Peyer's patch (tissue), 4 donors: ENCODE results near the gene DBNL. TPM values are rescaled to one million over a fixed set of nuclear protein-coding genes. Genes with fewer than 3 reads are reported as not detected.

ENCODE experiments used
- DNase-seq, 3 donors: peaks; one replicate each; pipeline ENCODE4 v3.0.0-alpha.2; 2017 to 2019
- H3K27ac ChIP-seq, 4 donors: fragments of 200-600 bp; sonication (generic); one replicate each; pipeline ENCODE4 v1.5.1; 2016 to 2019
- H3K27me3 ChIP-seq, 2 donors: fragments of 200-600 bp; sonication (generic); one replicate each; pipeline ENCODE4 v1.5.1; 2019
- H3K36me3 ChIP-seq, 3 donors: fragments of 200-600 bp; sonication (generic); one replicate each; pipeline ENCODE4 v1.5.1; 2016 to 2019
- H3K4me1 ChIP-seq, 4 donors: fragments of 200-600 bp; sonication (generic); one replicate each; pipeline ENCODE4 v1.5.1; 2016 to 2019
- H3K4me3 ChIP-seq, 4 donors: fragments of 200-600 bp; sonication (generic); 1 replicate in 3 of 4; 2 replicates in 1 of 4; pipeline ENCODE4 v1.5.1; 2016 to 2019; ENCODE audit warnings: mild to moderate bottlenecking in 1 of 4
- H3K9me3 ChIP-seq, 4 donors: fragments of 200-600 bp; sonication (generic); one replicate each; pipeline ENCODE4 v1.5.1; 2016 to 2019; ENCODE audit warnings: mild to moderate bottlenecking in 1 of 4
- CTCF ChIP-seq, 6 experiments: fragments of 450-650 bp in 4 of 6; fragments of 200-600 bp in 2 of 6; sonication (generic) in 1 of 6; IDR thresholded peaks; one replicate each; pipeline ENCODE4 v1.5.1; 2017 to 2019; ENCODE audit warnings: antibody characterized with exemption in 6 of 6, mild to moderate bottlenecking in 3 of 6, moderate library complexity in 1 of 6
- POLR2A ChIP-seq, 2 donors: fragments of 450-650 bp; IDR thresholded peaks; one replicate each; pipeline ENCODE4 v1.5.1; 2017; ENCODE audit warnings: antibody characterized with exemption in 2 of 2, mild to moderate bottlenecking in 2 of 2, moderate library complexity in 2 of 2
- total RNA-seq, 4 donors: library from RNA; depleted of rRNA; stranded (reverse); fragments of >200 nt; gene quantifications; one replicate each; pipeline ENCODE4 v1.1.0, GENCODE V29; 2016

Gene DBNL
- total RNA-seq, 4 donors from 2014 or later: 100 to 303 (median 111) TPM

DNA sequence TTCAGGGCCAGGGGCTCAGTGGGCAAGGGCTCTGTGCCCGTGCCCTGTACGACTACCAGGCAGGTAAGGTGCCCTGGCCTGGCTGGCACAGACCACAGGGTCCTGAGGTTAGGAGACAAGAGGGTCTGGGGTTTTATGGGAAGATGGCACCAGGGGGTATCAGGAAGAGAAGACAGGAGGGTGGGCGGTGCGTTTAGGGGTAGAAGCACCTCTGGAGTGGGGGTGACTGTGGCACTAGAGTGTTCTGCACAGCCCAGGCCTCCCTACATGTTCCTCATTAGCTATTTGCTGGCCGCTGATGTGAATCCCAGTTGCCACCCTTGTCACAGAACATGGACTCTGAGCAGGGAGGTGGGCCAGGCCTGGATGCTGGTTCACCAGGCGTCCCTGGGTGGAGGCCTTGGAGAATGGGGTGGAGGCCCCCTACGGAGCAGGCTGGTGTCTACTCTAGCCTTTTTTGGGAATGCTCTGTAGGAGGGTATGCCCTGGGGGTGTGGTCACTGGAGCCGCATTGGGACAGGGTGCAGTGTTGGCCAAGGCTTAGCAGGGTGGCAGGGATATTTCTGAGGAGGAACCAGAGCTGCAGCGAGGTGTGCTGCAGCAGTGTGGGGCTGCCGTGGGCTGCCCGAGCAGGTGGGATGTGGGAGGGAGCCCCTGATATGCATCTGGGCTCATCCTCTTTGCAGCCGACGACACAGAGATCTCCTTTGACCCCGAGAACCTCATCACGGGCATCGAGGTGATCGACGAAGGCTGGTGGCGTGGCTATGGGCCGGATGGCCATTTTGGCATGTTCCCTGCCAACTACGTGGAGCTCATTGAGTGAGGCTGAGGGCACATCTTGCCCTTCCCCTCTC lies 15.8 kb downstream of the DBNL start:
- peaks cover 0 to 28% (median 13%) of the 10 kb centered on the region in 4 donors for H3K4me1 ChIP-seq
- H3K9me3 ChIP-seq: no peaks in the 10 kb centered on the region
- peaks cover 0 to 68% (median 0%) of the 10 kb centered on the region in 3 donors for H3K36me3 ChIP-seq
- no peaks in the 10 kb centered on the region for H3K27me3 ChIP-seq
- H3K27ac ChIP-seq: peak overlapping the region in 1 of 4 donors; percentile 79
- DNase-seq: peak in 1 of 3 donors; percentile 45
- TF ChIP-seq POLR2A (IDR thresholded peaks at IDR 0.05): no peak
- TF ChIP-seq CTCF (IDR thresholded peaks at IDR 0.05): no peak
- H3K4me3 ChIP-seq: no peak overlapping the region

DNA sequence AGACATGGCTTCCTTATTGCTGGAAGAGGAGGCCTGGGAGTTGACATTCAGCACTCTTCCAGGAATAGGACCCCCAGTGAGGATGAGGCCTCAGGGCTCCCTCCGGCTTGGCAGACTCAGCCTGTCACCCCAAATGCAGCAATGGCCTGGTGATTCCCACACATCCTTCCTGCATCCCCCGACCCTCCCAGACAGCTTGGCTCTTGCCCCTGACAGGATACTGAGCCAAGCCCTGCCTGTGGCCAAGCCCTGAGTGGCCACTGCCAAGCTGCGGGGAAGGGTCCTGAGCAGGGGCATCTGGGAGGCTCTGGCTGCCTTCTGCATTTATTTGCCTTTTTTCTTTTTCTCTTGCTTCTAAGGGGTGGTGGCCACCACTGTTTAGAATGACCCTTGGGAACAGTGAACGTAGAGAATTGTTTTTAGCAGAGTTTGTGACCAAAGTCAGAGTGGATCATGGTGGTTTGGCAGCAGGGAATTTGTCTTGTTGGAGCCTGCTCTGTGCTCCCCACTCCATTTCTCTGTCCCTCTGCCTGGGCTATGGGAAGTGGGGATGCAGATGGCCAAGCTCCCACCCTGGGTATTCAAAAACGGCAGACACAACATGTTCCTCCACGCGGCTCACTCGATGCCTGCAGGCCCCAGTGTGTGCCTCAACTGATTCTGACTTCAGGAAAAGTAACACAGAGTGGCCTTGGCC lies 16.6 kb downstream of the DBNL start:
- Histone ChIP-seq H3K9me3 (no peaks in the 10 kb centered on the region), H3K27me3 (no peaks in the 10 kb centered on the region), H3K36me3 (peaks cover 0 to 63% (median 0%) of the 10 kb centered on the region in 3 donors), H3K4me3 (no peak overlapping the region), H3K4me1 (peaks cover 0 to 35% (median 20%) of the 10 kb centered on the region in 4 donors), H3K27ac (no peak overlapping the region)
- DNase-seq: peak in 1 of 3 donors; percentile 40
- TF ChIP-seq CTCF (IDR thresholded peaks at IDR 0.05): no peak
- TF ChIP-seq POLR2A (IDR thresholded peaks at IDR 0.05): no peak

GRCh38 chr7:44061645-44062179 lies 17.2 kb downstream of the DBNL start:
- Histone ChIP-seq H3K4me3 (no peak overlapping the region), H3K27me3 (no peaks in the 10 kb centered on the region), H3K4me1 (peaks cover 0 to 41% (median 20%) of the 10 kb centered on the region in 4 donors), H3K36me3 (peaks cover 0 to 57% (median 0%) of the 10 kb centered on the region in 3 donors), H3K27ac (no peak overlapping the region), H3K9me3 (no peaks in the 10 kb centered on the region)
- no peak for TF ChIP-seq CTCF (IDR thresholded peaks at IDR 0.05)
- TF ChIP-seq POLR2A (IDR thresholded peaks at IDR 0.05): no peak
- DNase-seq: peak in 2 of 3 donors; percentile 21 to 44

DNA sequence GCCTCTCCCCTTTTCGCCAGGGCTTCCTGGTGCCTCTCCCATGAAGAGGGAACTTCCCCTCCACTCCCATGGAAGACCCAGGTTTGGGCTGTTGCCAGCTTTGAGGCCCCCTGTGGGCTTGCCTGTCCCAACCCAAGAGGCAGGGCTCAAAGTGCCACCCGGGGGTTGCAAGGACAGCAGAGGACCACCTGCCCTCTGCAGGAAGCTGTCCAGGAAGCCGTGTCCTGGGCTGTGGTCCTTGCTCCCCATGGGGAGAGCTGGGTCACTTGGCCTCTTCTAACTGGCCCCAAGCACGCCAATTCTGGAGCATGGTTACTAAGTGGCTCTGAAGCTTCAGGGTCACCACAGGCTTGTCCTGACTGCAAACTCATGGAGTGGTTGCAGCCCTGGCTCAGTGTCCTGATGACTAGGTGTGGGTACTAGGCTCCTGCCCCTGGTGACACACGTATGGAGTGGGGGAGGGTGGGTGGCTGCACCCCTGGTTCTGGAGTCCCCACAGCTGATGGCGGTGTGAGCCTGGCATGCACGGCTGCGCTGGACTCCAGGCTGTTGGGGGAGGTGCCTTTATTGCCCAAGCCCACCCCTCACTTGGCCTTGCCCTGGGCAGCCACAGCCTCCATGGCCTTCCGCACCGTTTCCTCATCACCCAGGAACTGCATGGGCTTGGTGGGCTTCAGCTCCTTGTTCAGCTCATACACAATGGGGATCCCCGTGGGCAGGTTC lies 17.8 kb downstream of the DBNL start:
- H3K27ac ChIP-seq: no peak overlapping the region
- no peak overlapping the region for H3K4me3 ChIP-seq
- H3K36me3 ChIP-seq: peaks cover 0 to 51% (median 0%) of the 10 kb centered on the region in 3 donors
- peaks cover 0 to 42% (median 20%) of the 10 kb centered on the region in 4 donors for H3K4me1 ChIP-seq
- DNase-seq: peak in 2 of 3 donors; percentile 45 to 46
- TF ChIP-seq CTCF (IDR thresholded peaks at IDR 0.05) (no peak), POLR2A (IDR thresholded peaks at IDR 0.05) (no peak)
- H3K9me3 ChIP-seq: no peaks in the 10 kb centered on the region
- H3K27me3 ChIP-seq: no peaks in the 10 kb centered on the region

GRCh38 chr7:44062903-44063295 lies 18.4 kb downstream of the DBNL start:
- DNase-seq: peak in 1 of 3 donors; percentile 41
- Histone ChIP-seq H3K27me3 (no peaks in the 10 kb centered on the region), H3K36me3 (peaks cover 0 to 45% (median 0%) of the 10 kb centered on the region in 3 donors), H3K27ac (no peak overlapping the region), H3K9me3 (no peaks in the 10 kb centered on the region), H3K4me3 (no peak overlapping the region), H3K4me1 (peaks cover 0 to 42% (median 20%) of the 10 kb centered on the region in 4 donors)
- TF ChIP-seq POLR2A (IDR thresholded peaks at IDR 0.05): no peak
- no peak for TF ChIP-seq CTCF (IDR thresholded peaks at IDR 0.05)
